Measurements from ENCODE around the gene HIGD1B.

DNA sequence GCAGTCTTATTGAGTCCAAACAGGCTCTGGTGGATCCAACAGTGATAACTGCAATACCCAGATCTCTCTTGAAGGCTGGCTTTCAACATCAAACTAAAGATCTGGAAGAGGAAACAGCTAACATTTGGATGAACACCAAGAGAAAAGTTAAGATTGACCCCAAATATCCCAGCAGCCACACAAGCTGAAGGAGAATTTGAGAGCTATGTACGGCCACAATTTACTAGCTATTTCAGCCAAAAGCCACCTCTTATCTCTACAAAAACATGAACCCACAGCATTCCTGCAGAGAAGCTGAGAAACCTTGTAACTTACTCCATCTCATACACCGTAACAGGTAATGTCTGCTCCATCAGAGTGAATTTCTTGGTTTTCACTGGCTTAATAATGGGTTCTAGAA, 37.3 kb downstream of the HIGD1B start:
- TF ChIP-seq, protein P1, sequence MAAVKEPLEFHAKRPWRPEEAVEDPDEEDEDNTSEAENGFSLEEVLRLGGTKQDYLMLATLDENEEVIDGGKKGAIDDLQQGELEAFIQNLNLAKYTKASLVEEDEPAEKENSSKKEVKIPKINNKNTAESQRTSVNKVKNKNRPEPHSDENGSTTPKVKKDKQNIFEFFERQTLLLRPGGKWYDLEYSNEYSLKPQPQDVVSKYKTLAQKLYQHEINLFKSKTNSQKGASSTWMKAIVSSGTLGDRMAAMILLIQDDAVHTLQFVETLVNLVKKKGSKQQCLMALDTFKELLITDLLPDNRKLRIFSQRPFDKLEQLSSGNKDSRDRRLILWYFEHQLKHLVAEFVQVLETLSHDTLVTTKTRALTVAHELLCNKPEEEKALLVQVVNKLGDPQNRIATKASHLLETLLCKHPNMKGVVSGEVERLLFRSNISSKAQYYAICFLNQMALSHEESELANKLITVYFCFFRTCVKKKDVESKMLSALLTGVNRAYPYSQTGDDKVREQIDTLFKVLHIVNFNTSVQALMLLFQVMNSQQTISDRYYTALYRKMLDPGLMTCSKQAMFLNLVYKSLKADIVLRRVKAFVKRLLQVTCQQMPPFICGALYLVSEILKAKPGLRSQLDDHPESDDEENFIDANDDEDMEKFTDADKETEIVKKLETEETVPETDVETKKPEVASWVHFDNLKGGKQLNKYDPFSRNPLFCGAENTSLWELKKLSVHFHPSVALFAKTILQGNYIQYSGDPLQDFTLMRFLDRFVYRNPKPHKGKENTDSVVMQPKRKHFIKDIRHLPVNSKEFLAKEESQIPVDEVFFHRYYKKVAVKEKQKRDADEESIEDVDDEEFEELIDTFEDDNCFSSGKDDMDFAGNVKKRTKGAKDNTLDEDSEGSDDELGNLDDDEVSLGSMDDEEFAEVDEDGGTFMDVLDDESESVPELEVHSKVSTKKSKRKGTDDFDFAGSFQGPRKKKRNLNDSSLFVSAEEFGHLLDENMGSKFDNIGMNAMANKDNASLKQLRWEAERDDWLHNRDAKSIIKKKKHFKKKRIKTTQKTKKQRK (IDR thresholded peaks at IDR 0.05; ENCODE audit: low read depth, low read length) = no peak
- TF ChIP-seq POLR2A (IDR thresholded peaks at IDR 0.05; ENCODE audit: low read depth, low read length) (no peak), SREBF2 (IDR thresholded peaks at IDR 0.05; ENCODE audit: low read length) (no peak), SIX5 (IDR thresholded peaks at IDR 0.05; ENCODE audit: low read depth, low read length, severe bottlenecking) (no peak)

Data from GM12878 (cell line).